CD4-positive, alpha-beta T cell (primary cell): ENCODE measurements around the gene BRD1. TPM values are rescaled to one million over a fixed set of nuclear protein-coding genes. Genes with fewer than 3 reads are reported as not detected.

Experiments used
- ATAC-seq: fragments of 200-7000 bp; cut with Tn5 transposase; one replicate; pipeline ENCODE4 v1.10.0; 2022; ENCODE audit warnings: mild to moderate bottlenecking; ENCODE audit not compliant: poor library complexity
- CTCF ChIA-PET: fragments of 350-600 bp; sonication (Branson Sonifier 250); formaldehyde crosslinking; loops from one replicate; lab custom pipeline; 2021; ENCODE audit warnings: antibody characterized with exemption, inconsistent platforms; lab: Charles Lee
- POLR2A ChIA-PET: fragments of 350-600 bp; sonication (Branson Sonifier 250); formaldehyde crosslinking; loops from one replicate; lab custom pipeline; 2021; ENCODE audit warnings: antibody characterized with exemption, inconsistent platforms; lab: Charles Lee
- DNase-seq, 14 experiments: peaks; one replicate each; pipeline ENCODE4 v3.0.0-alpha.2; 2013 to 2020; ENCODE audit warnings: mixed read lengths in 2 of 14
- H3K27ac ChIP-seq, 2 donors: one replicate each; pipeline versions ENCODE4 v1.5.1 to v1.7.0; 2013; ENCODE audit warnings: low read length in 2 of 2, low read depth in 1 of 2, mild to moderate bottlenecking in 1 of 2
- H3K27me3 ChIP-seq, 2 experiments: 1 replicate in 1 of 2; 2 replicates in 1 of 2; pipeline versions ENCODE4 v1.6.1 to v1.7.0; 2013; ENCODE audit warnings: low read length in 2 of 2, control low read depth in 1 of 2, mild to moderate bottlenecking in 1 of 2, moderate library complexity in 1 of 2; ENCODE audit not compliant: insufficient read depth in 2 of 2, control insufficient read depth in 1 of 2
- H3K36me3 ChIP-seq: one replicate; pipeline ENCODE4 v1.6.1; 2013; ENCODE audit warnings: low read length, control low read depth; ENCODE audit not compliant: insufficient read depth
- H3K4me1 ChIP-seq: one replicate; pipeline ENCODE4 v1.6.1; 2013; ENCODE audit warnings: low read length, control low read depth; ENCODE audit not compliant: insufficient read depth
- H3K4me3 ChIP-seq: one replicate; pipeline ENCODE4 v1.5.1; 2013; ENCODE audit warnings: mild to moderate bottlenecking, low read length, moderate library complexity
- H3K9me3 ChIP-seq, 2 experiments: 1 replicate in 1 of 2; 2 replicates in 1 of 2; pipeline versions ENCODE4 v1.6.1 to v1.7.0; 2013; ENCODE audit warnings: low read length in 2 of 2, mild to moderate bottlenecking in 2 of 2, control low read depth in 1 of 2, moderate library complexity in 1 of 2; ENCODE audit not compliant: control insufficient read depth in 1 of 2, insufficient read depth in 1 of 2
- H3K27ac Mint-ChIP-seq: one replicate; pipeline ENCODE4 v1.8.0; 2020; ENCODE audit warnings: mixed read lengths
- H3K27me3 Mint-ChIP-seq: one replicate; pipeline ENCODE4 v1.8.0; 2021; ENCODE audit warnings: mixed read lengths
- H3K36me3 Mint-ChIP-seq: one replicate; pipeline ENCODE4 v1.8.0; 2021; ENCODE audit warnings: low read depth, mixed read lengths
- H3K4me1 Mint-ChIP-seq: one replicate; pipeline ENCODE4 v1.8.0; 2021; ENCODE audit warnings: low read depth, mixed read lengths
- H3K4me3 Mint-ChIP-seq: one replicate; pipeline ENCODE4 v1.8.0; 2020; ENCODE audit warnings: mild to moderate bottlenecking, mixed read lengths
- H3K9me3 Mint-ChIP-seq: one replicate; pipeline ENCODE4 v1.8.0; 2020; ENCODE audit warnings: mixed read lengths
- CTCF ChIP-seq: fragments of 200-600 bp; IDR thresholded peaks from one replicate; pipeline ENCODE4 v1.8.0; 2022; ENCODE audit warnings: antibody characterized with exemption, mild to moderate bottlenecking
- intact Hi-C, 2 experiments: fragments of 100-400 bp; cut with DNase I in 1 of 2; cut with micrococcal nuclease in 1 of 2; formaldehyde crosslinking; loops; one replicate each; pipeline versions ENCODE4 v1.15.1 to v1.9.0; 2023 to 2025; cut with DNase I, micrococcal nuclease
- total RNA-seq, 174 experiments: library from RNA in 2 of 174; stranded (reverse) in 2 of 174; gene quantifications; one replicate each; pipeline ENCODE4 v1.2.3 and lab custom pipeline; 2021 to 2026

Gene BRD1
- total RNA-seq, 2 experiments from 2014 or later, result 129 to 130 TPM

GRCh38 chr22:49861642-49862495 lies 34.2 kb upstream of the BRD1 start:
- Histone ChIP-seq H3K27me3 (no peaks in the 10 kb centered on the region), H3K27ac (no peak overlapping the region), H3K4me3 (no peak overlapping the region), H3K9me3 (peaks cover 13% of the 10 kb centered on the region in 2 experiments), H3K36me3 (peaks cover 3% of the 10 kb centered on the region), H3K4me1 (peaks cover 37% of the 10 kb centered on the region)
- TF ChIP-seq CTCF, result no peak
- no peaks in the 10 kb centered on the region for H3K9me3 Mint-ChIP-seq
- peak overlapping the region; percentile 51 for H3K27ac Mint-ChIP-seq
- POLR2A ChIA-PET, result interaction anchor here (1.0 kb wide), 1 partner anchor 23 kb away, joined by 3 read pairs; no protein-coding TSS in a partner anchor
- intact Hi-C loops, result no loop called here
- no peak for ATAC-seq
- no peak for DNase-seq
- CTCF ChIA-PET, result interaction anchor here (0.9 kb wide), 1 partner anchor 18 kb away, joined by 4 read pairs; no protein-coding TSS in a partner anchor
- H3K4me1 Mint-ChIP-seq, result peaks cover 63% of the 10 kb centered on the region
- peaks cover 15% of the 10 kb centered on the region for H3K36me3 Mint-ChIP-seq
- H3K27me3 Mint-ChIP-seq, result no peaks in the 10 kb centered on the region
- peak overlapping the region; percentile 31 for H3K4me3 Mint-ChIP-seq

GRCh38 chr22:49858827-49859226 lies 31.2 kb upstream of the BRD1 start:
- TF ChIP-seq CTCF, result no peak
- no peak overlapping the region for H3K27ac ChIP-seq
- no peak for DNase-seq
- no peaks in the 10 kb centered on the region for H3K27me3 Mint-ChIP-seq
- no peaks in the 10 kb centered on the region for H3K27me3 ChIP-seq
- no peaks in the 10 kb centered on the region for H3K9me3 ChIP-seq
- CTCF ChIA-PET, result no interaction called here
- ATAC-seq, result no peak
- H3K9me3 Mint-ChIP-seq, result no peaks in the 10 kb centered on the region
- no peak overlapping the region for H3K27ac Mint-ChIP-seq
- peak overlapping the region; percentile 25 for H3K4me3 Mint-ChIP-seq
- intact Hi-C loops, result loop anchor here in 1 of 2 experiments (10.0 kb wide), 1 partner anchor 54 kb away; no protein-coding TSS in a partner anchor
- peaks cover 61% of the 10 kb centered on the region for H3K4me1 Mint-ChIP-seq
- POLR2A ChIA-PET, result no interaction called here
- peaks cover 10% of the 10 kb centered on the region for H3K36me3 Mint-ChIP-seq
- H3K4me1 ChIP-seq, result peaks cover 55% of the 10 kb centered on the region
- H3K36me3 ChIP-seq, result peaks cover 4% of the 10 kb centered on the region
- no peak overlapping the region for H3K4me3 ChIP-seq

GRCh38 chr22:49856766-49857618 lies 29.3 kb upstream of the BRD1 start:
- Histone ChIP-seq H3K4me3 (no peak overlapping the region), H3K27ac (no peak overlapping the region), H3K4me1 (peaks cover 57% of the 10 kb centered on the region), H3K9me3 (no peaks in the 10 kb centered on the region), H3K27me3 (no peaks in the 10 kb centered on the region), H3K36me3 (peaks cover 4% of the 10 kb centered on the region)
- Mint-ChIP-seq H3K4me1 (peaks cover 54% of the 10 kb centered on the region), H3K9me3 (no peaks in the 10 kb centered on the region), H3K4me3 (no peak overlapping the region), H3K27ac (no peak overlapping the region), H3K36me3 (peaks cover 10% of the 10 kb centered on the region), H3K27me3 (no peaks in the 10 kb centered on the region)
- DNase-seq (no peak), ATAC-seq (no peak)
- no peak for TF ChIP-seq CTCF
- intact Hi-C loops, result loop anchor here in 1 of 2 experiments (10.0 kb wide), 1 partner anchor 52 kb away; no protein-coding TSS in a partner anchor
- CTCF ChIA-PET, result no interaction called here
- POLR2A ChIA-PET, result interaction anchor here (0.7 to 1.7 kb wide), 2 partner anchors 18 to 30 kb away, joined by 3 to 7 read pairs; no protein-coding TSS in a partner anchor
